Measurements from ENCODE around the gene TEX52.
A peak's percentile ranks its signal among the peaks of the same experiment; 100 is the strongest.

Gene TEX52

GRCh38 chr12:2855546-2855945 lies 1.3 kb downstream of the TEX52 start:
- TF ChIP-seq USF1 (IDR thresholded peaks at IDR 0.05) (no peak), TCF12 (IDR thresholded peaks at IDR 0.05; ENCODE audit: low read depth) (no peak), YY1 (IDR thresholded peaks at IDR 0.05; ENCODE audit: low read depth) (no peak), REST (IDR thresholded peaks at IDR 0.05; ENCODE audit: low read depth) (no peak), EGR1 (IDR thresholded peaks at IDR 0.05) (no peak), TAF1 (IDR thresholded peaks at IDR 0.05; ENCODE audit: low read depth) (no peak), CREB1 (IDR thresholded peaks at IDR 0.05; ENCODE audit: low read depth) (no peak), TEAD4 (IDR thresholded peaks at IDR 0.05) (no peak), NFIC (IDR thresholded peaks at IDR 0.05) (no peak), RAD21 (IDR thresholded peaks at IDR 0.05; ENCODE audit: low read depth) (no peak), MAX (IDR thresholded peaks at IDR 0.05) (no peak), EP300 (IDR thresholded peaks at IDR 0.05; ENCODE audit: borderline replicate concordance) (no peak), FOXM1 (IDR thresholded peaks at IDR 0.05; ENCODE audit: borderline replicate concordance, low read depth) (no peak), CEBPB (IDR thresholded peaks at IDR 0.05) (no peak), ZBTB7A (IDR thresholded peaks at IDR 0.05; ENCODE audit: low read depth) (no peak)

GRCh38 chr12:2854669-2855453 lies 2.0 kb downstream of the TEX52 start:
- no peak for TF ChIP-seq FOXM1 (IDR thresholded peaks at IDR 0.05; ENCODE audit: borderline replicate concordance, low read depth)
- TF ChIP-seq REST (IDR thresholded peaks at IDR 0.05; ENCODE audit: low read depth) = no peak
- no peak for TF ChIP-seq TEAD4 (IDR thresholded peaks at IDR 0.05)
- no peak for TF ChIP-seq CEBPB (IDR thresholded peaks at IDR 0.05)

- TF ChIP-seq RAD21 (IDR thresholded peaks at IDR 0.05; ENCODE audit: low read depth) (peak; percentile 48; the same call in 1 of the 2 replicates), ZBTB7A (IDR thresholded peaks at IDR 0.05; ENCODE audit: low read depth) (no peak)
These were observed 3.2 kb downstream of the TEX52 start for GRCh38 chr12:2853626-2854025.

GRCh38 chr12:2851931-2852330 lies 4.9 kb downstream of the TEX52 start:
- TF ChIP-seq ZBTB7A (IDR thresholded peaks at IDR 0.05; ENCODE audit: low read depth) = no peak
- no peak for TF ChIP-seq USF1 (IDR thresholded peaks at IDR 0.05)

- TF ChIP-seq MAX (IDR thresholded peaks at IDR 0.05) = no peak
- no peak for TF ChIP-seq EGR1 (IDR thresholded peaks at IDR 0.05)
- no peak for TF ChIP-seq TAF1 (IDR thresholded peaks at IDR 0.05; ENCODE audit: low read depth)
- TF ChIP-seq EP300 (IDR thresholded peaks at IDR 0.05; ENCODE audit: borderline replicate concordance) = no peak
- no peak for TF ChIP-seq REST (IDR thresholded peaks at IDR 0.05; ENCODE audit: low read depth)
- no peak for TF ChIP-seq YY1 (IDR thresholded peaks at IDR 0.05; ENCODE audit: low read depth)
- no peak for TF ChIP-seq TEAD4 (IDR thresholded peaks at IDR 0.05)
- no peak for TF ChIP-seq CREB1 (IDR thresholded peaks at IDR 0.05; ENCODE audit: low read depth)
- TF ChIP-seq CEBPB (IDR thresholded peaks at IDR 0.05) = no peak
- no peak for TF ChIP-seq ZBTB7A (IDR thresholded peaks at IDR 0.05; ENCODE audit: low read depth)
- TF ChIP-seq NFIC (IDR thresholded peaks at IDR 0.05) = no peak
- no peak for TF ChIP-seq TCF12 (IDR thresholded peaks at IDR 0.05; ENCODE audit: low read depth)
- TF ChIP-seq FOXM1 (IDR thresholded peaks at IDR 0.05; ENCODE audit: borderline replicate concordance, low read depth) = no peak
- TF ChIP-seq USF1 (IDR thresholded peaks at IDR 0.05) = no peak
- no peak for TF ChIP-seq RAD21 (IDR thresholded peaks at IDR 0.05; ENCODE audit: low read depth)
These were observed 11.6 kb downstream of the TEX52 start for GRCh38 chr12:2845280-2845679.

Data from Ishikawa (cell line).